Osteoblast (primary cell): ENCODE data around the gene PCDHB14. TPM values are rescaled to one million over a fixed set of nuclear protein-coding genes. Genes with fewer than 3 reads are reported as not detected.
"Not testable (repeated sequence)": the region's sequence is repeated elsewhere in the genome, so short reads cannot be mapped to it uniquely, and the experiment has no call there.

Experiments used
- DNase-seq: peaks from one replicate; pipeline ENCODE4 v3.0.0; 2011; ENCODE audit warnings: low spot score, mixed read lengths; ENCODE audit not compliant: insufficient read length; ENCODE audit errors: missing footprints
- H2AFZ ChIP-seq: 2 replicates; pipeline ENCODE4 v1.6.0; 2011; ENCODE audit warnings: mild to moderate bottlenecking, low read length
- H3K27ac ChIP-seq: 2 replicates; pipeline ENCODE4 v1.5.1; 2011; ENCODE audit warnings: mild to moderate bottlenecking, low read depth, low read length, moderate library complexity
- H3K27me3 ChIP-seq: 2 replicates; pipeline ENCODE4 v1.6.0; 2012; ENCODE audit warnings: mild to moderate bottlenecking, control low read depth, inconsistent platforms, low read length, moderate library complexity; ENCODE audit not compliant: insufficient read depth
- H3K36me3 ChIP-seq: 2 replicates; pipeline ENCODE4 v1.5.1; 2011; ENCODE audit warnings: mild to moderate bottlenecking, low read length, control low read depth, moderate library complexity; ENCODE audit not compliant: insufficient read depth
- H3K4me1 ChIP-seq: 2 replicates; pipeline ENCODE4 v1.5.1; 2011; ENCODE audit warnings: mild to moderate bottlenecking, low read length, control low read depth, moderate library complexity; ENCODE audit not compliant: insufficient read depth
- H3K4me2 ChIP-seq: 2 replicates; pipeline ENCODE4 v1.6.0; 2011; ENCODE audit warnings: mild to moderate bottlenecking, low read length; ENCODE audit not compliant: insufficient read depth
- H3K4me3 ChIP-seq: fragments of 200-600 bp; sonication (generic); 3 replicates; pipeline ENCODE4 v1.5.1; 2012; ENCODE audit warnings: mild to moderate bottlenecking, low read length, inconsistent platforms; ENCODE audit not compliant: insufficient read depth
- H3K79me2 ChIP-seq: 2 replicates; pipeline ENCODE4 v1.6.0; 2012; ENCODE audit warnings: mild to moderate bottlenecking, low read length, control low read depth, inconsistent platforms; ENCODE audit not compliant: insufficient read depth
- H3K9me3 ChIP-seq: 2 replicates; pipeline ENCODE4 v1.5.1; 2011; ENCODE audit warnings: low read depth, low read length, control low read depth
- H4K20me1 ChIP-seq: 2 replicates; pipeline ENCODE4 v1.6.0; 2012; ENCODE audit warnings: mild to moderate bottlenecking, low read length, control low read depth; ENCODE audit not compliant: insufficient read depth
- CTCF ChIP-seq: IDR thresholded peaks from 2 replicates; pipeline ENCODE4 v1.5.1; 2011; ENCODE audit warnings: mild to moderate bottlenecking, low read depth, low read length, moderate library complexity; ENCODE audit errors: extremely low read depth
- total RNA-seq: library from RNA; depleted of rRNA; stranded (reverse); fragments of >200 nt; gene quantifications from 2 replicates; pipeline ENCODE4 v1.2.3, GENCODE V29; 2012

PCDHB14 gene
- total RNA-seq, 1 donor, result 2.9 TPM

DNA sequence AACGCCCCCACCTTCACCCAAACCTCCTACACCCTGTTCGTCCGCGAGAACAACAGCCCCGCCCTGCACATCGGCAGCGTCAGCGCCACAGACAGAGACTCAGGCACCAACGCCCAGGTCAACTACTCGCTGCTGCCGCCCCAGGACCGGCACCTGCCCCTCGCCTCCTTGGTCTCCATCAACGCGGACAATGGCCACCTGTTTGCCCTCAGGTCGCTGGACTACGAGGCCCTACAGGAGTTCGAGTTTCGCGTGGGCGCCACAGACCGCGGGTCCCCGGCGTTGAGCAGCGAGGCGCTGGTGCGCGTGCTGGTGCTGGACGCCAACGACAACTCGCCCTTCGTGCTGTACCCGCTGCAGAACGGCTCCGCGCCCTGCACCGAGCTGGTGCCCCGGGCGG, 1.7 kb downstream of the PCDHB14 start:
- not testable (repeated sequence) for H3K9me3 ChIP-seq, H3K4me3 ChIP-seq, H3K36me3 ChIP-seq, H3K27me3 ChIP-seq, H3K79me2 ChIP-seq, H2AFZ ChIP-seq, H3K27ac ChIP-seq, DNase-seq, H3K4me1 ChIP-seq, H4K20me1 ChIP-seq, H3K4me2 ChIP-seq

- not testable (repeated sequence) for H3K27ac ChIP-seq, DNase-seq, H3K4me3 ChIP-seq
Measured at GRCh38 chr5:141225421-141225820, 2.3 kb downstream of the PCDHB14 start.

DNA sequence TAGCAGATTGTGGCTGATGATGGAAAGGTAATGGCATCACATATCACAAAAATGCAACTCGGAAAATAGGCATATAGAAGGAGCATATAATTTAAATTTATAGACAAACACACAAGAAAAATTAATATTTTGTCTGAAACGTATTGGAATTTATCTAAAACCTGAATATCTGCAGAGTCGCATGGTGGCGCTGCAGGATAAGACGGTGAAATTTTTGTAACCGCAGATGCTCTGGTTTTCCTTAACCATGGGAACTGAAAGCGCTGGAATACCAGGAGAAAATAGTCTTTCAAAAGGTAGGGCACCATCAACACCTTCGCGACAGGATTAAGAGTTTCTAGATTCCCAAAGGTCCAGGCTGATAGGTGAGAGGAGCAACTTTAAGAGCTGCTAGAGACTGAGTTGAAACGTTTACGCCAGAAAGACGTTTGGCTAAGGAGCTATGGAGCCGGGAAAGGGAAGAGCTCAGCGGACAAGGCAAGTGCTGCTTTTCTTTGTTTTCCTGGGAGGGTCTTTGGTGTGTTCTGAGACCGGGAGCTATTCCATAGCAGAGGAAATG, 11.0 kb downstream of the PCDHB14 start:
- peak overlapping the region; percentile 48 for H3K4me3 ChIP-seq
- no peak overlapping the region for H2AFZ ChIP-seq
- H3K27ac ChIP-seq, result no peak overlapping the region
- no peaks in the 10 kb centered on the region for H3K36me3 ChIP-seq
- peak overlapping the region; percentile 16 for H3K4me2 ChIP-seq
- H3K9me3 ChIP-seq, result peaks cover 4% of the 10 kb centered on the region
- H3K27me3 ChIP-seq, result no peaks in the 10 kb centered on the region
- H3K79me2 ChIP-seq, result no peaks in the 10 kb centered on the region
- TF ChIP-seq CTCF, result peak; percentile 35
- DNase-seq, result no peak
- H4K20me1 ChIP-seq, result no peaks in the 10 kb centered on the region
- no peaks in the 10 kb centered on the region for H3K4me1 ChIP-seq

More at GRCh38 chr5:141225421-141225820, 2.3 kb downstream of the PCDHB14 start:
- not testable (repeated sequence) for H4K20me1 ChIP-seq, H2AFZ ChIP-seq, H3K79me2 ChIP-seq, H3K9me3 ChIP-seq, H3K27me3 ChIP-seq, H3K36me3 ChIP-seq, H3K4me1 ChIP-seq, H3K4me2 ChIP-seq

GRCh38 chr5:141235922-141236321, 12.8 kb downstream of the PCDHB14 start:
- not testable (repeated sequence) for H3K4me1 ChIP-seq, H3K4me3 ChIP-seq

DNA sequence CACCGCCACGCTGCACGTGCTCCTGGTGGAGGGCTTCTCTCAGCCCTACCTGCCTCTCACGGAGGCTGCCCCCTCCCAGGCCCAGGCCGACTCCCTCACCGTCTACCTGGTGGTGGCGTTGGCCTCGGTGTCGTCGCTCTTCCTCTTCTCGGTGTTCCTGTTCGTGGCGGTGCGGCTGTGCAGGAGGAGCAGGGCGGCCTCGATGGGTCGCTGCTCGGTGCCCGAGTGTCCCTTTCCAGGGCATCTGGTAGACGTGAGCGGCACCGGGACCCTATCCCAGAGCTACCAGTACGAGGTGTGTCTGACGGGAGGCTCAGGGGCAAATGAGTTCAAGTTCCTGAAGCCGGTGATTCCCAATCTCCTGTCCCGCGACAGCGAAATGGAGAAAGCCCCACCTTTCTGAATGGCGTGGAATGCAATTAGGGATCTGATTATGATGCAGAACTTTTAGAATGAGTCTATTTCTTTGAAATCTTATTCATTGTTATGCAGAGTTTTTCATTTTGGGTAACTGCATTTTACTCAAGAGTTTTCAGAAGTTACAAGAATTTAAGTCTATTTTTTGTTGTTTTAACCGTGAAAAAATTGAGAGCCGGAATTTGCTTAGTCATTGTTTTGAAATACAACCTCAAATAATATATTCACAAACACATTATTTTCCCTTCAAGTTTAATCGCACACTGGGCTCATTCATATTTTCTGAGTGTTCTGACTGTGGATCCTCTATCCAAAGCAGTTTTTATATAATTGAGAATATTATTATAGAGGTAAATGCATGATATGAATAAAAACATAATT, 13.6 kb downstream of the PCDHB14 start:
- peaks cover 6% of the 10 kb centered on the region for H3K9me3 ChIP-seq

More at GRCh38 chr5:141235922-141236321, 12.8 kb downstream of the PCDHB14 start:
- H3K4me2 ChIP-seq, DNase-seq, H2AFZ ChIP-seq, H3K79me2 ChIP-seq, H3K36me3 ChIP-seq, H3K27ac ChIP-seq, H3K9me3 ChIP-seq, H3K27me3 ChIP-seq, H4K20me1 ChIP-seq: not testable (repeated sequence)

More for the DNA sequence above, 13.6 kb downstream of the PCDHB14 start:
- Histone ChIP-seq H3K36me3 (no peaks in the 10 kb centered on the region), H3K4me3 (no peak overlapping the region), H3K27me3 (no peaks in the 10 kb centered on the region), H3K79me2 (no peaks in the 10 kb centered on the region), H2AFZ (no peak overlapping the region), H4K20me1 (no peaks in the 10 kb centered on the region), H3K4me1 (no peaks in the 10 kb centered on the region), H3K4me2 (no peak overlapping the region), H3K27ac (no peak overlapping the region)
- no peak for TF ChIP-seq CTCF
- no peak for DNase-seq
